Gastrocnemius medialis (tissue), 4 donors: ENCODE data around the gene CAMK2D. TPM values are rescaled to one million over a fixed set of nuclear protein-coding genes. Genes with fewer than 3 reads are reported as not detected.

Experiments
- ATAC-seq, 2 donors: fragments of 150-250 bp; one replicate each; pipeline ENCODE4 v1.9.1; 2016
- DNase-seq, 2 donors: peaks; one replicate each; pipeline ENCODE4 v3.0.0-alpha.2; 2019
- H3K27ac ChIP-seq, 4 donors: fragments of 200-600 bp; sonication (generic); 1 replicate in 1 of 4; 2 replicates in 3 of 4; pipeline ENCODE4 v1.5.1; 2016 to 2018; ENCODE audit warnings: mild to moderate bottlenecking in 2 of 4, moderate library complexity in 1 of 4
- H3K27me3 ChIP-seq, 3 donors: fragments of 200-600 bp; sonication (generic) in 2 of 3; 1 replicate in 1 of 3; 2 replicates in 2 of 3; pipeline versions ENCODE4 v1.5.1 to v1.6.0; 2016 to 2019; ENCODE audit warnings: mild to moderate bottlenecking in 1 of 3, moderate library complexity in 1 of 3
- H3K36me3 ChIP-seq, 2 donors: fragments of 200-600 bp; sonication (generic) in 1 of 2; one replicate each; pipeline ENCODE4 v1.5.1; 2017 to 2018
- H3K4me1 ChIP-seq, 2 donors: fragments of 200-600 bp; sonication (generic) in 1 of 2; one replicate each; pipeline ENCODE4 v1.5.1; 2016 to 2017; ENCODE audit warnings: mild to moderate bottlenecking in 2 of 2
- H3K4me3 ChIP-seq, 4 donors: fragments of 200-600 bp; sonication (generic) in 3 of 4; 1 replicate in 1 of 4; 2 replicates in 3 of 4; pipeline ENCODE4 v1.5.1; 2016 to 2019; ENCODE audit warnings: mild to moderate bottlenecking in 2 of 4
- H3K9me3 ChIP-seq, 3 donors: fragments of 200-600 bp; sonication (generic) in 2 of 3; 1 replicate in 1 of 3; 2 replicates in 2 of 3; pipeline ENCODE4 v1.5.1; 2016 to 2019
- CTCF ChIP-seq, 5 experiments: fragments of 450-650 bp in 3 of 5; fragments of 200-600 bp in 2 of 5; sonication (generic) in 2 of 5; IDR thresholded peaks in 4 of 5; conservative IDR thresholded peaks in 1 of 5; 1 replicate in 4 of 5; 2 replicates in 1 of 5; pipeline ENCODE4 v1.5.1; 2016 to 2019; ENCODE audit warnings: antibody characterized with exemption in 5 of 5, mild to moderate bottlenecking in 3 of 5, moderate library complexity in 3 of 5
- POLR2A ChIP-seq, 2 donors: fragments of 450-650 bp; IDR thresholded peaks; one replicate each; pipeline ENCODE4 v1.6.1; 2017; ENCODE audit warnings: antibody characterized with exemption in 2 of 2, mild to moderate bottlenecking in 2 of 2, moderate library complexity in 2 of 2
- in situ Hi-C, 4 donors: fragments of 200-750 bp; cut with MboI; loops; one replicate each; pipeline versions ENCODE4 v1.15.0 to v1.8.0; 2017; ENCODE audit warnings: low sequenced_read_pairs in 4 of 4
- intact Hi-C: fragments of 100-400 bp; cut with DNase I; formaldehyde crosslinking; loops from one replicate; pipeline ENCODE4 v1.15.1; 2023; ENCODE audit warnings: low total_unique reads
- total RNA-seq, 4 donors: library from RNA; depleted of rRNA; stranded (reverse); fragments of >200 nt; gene quantifications; one replicate each; pipeline versions ENCODE4 v1.1.0 to v1.2.3, GENCODE V29; 2016

The CAMK2D gene
- total RNA-seq, 4 donors from 2014 or later: 73.2 to 149 (median 119) TPM

DNA sequence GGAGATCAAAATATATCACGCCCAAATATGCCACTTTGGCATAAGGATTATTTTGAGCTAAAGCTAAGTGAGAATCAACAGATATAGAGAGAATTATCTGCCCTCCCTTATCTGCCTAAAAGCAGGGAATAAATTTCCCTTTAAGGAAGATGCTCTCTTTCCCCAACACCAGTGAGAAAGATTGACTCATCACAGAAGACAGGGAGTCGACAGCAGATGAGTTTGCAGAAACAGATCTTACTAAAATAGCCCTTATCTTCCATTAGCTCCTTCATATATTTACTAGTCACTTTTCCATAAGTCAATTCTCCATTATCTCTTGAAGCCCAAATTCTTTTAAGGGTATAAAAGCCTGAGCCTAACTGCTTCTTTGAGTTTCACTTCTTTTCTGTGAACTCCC, 156.6 kb downstream of the CAMK2D start:
- TF ChIP-seq POLR2A (IDR thresholded peaks at IDR 0.05) (no peak), CTCF (IDR thresholded peaks at IDR 0.05 in 4 of 5, conservative IDR thresholded peaks at IDR 0.05 in 1 of 5) (no peak)
- Histone ChIP-seq H3K27ac (peak overlapping the region in 3 of 4 donors; percentile 18 to 36 (median 29)), H3K4me1 (peaks cover 6 to 17% of the 10 kb centered on the region in 2 donors), H3K36me3 (peaks cover 0 to 9% of the 10 kb centered on the region in 2 donors), H3K27me3 (no peaks in the 10 kb centered on the region), H3K4me3 (no peak overlapping the region), H3K9me3 (no peaks in the 10 kb centered on the region)
- ATAC-seq (no peak), DNase-seq (no peak)
- in situ Hi-C loops (no loop called here), intact Hi-C loops (no loop called here)

DNA sequence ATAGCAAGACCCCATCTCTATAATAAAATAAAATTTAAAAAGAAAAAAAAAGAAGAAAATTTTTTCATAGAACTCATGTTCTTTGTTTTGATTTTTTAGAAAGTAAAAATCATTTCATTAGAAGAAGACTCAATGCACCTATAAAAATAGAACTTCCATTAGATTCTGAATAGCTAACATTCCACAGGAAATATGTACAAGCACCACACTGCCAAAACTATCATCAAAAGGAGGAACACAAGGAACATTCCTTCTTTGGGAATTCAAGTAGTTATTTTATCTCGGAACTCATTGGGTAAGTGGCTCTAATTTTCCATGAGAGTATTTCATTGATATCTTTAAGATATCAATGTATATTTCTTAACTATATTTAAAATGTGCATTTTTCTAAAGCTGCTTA, 157.6 kb downstream of the CAMK2D start:
- no peaks in the 10 kb centered on the region for H3K9me3 ChIP-seq
- H3K4me1 ChIP-seq: peaks cover 6 to 17% of the 10 kb centered on the region in 2 donors
- no peak for DNase-seq
- TF ChIP-seq CTCF (IDR thresholded peaks at IDR 0.05 in 4 of 5, conservative IDR thresholded peaks at IDR 0.05 in 1 of 5): no peak
- no peak for TF ChIP-seq POLR2A (IDR thresholded peaks at IDR 0.05)
- intact Hi-C loops: no loop called here
- H3K4me3 ChIP-seq: no peak overlapping the region
- no peak for ATAC-seq
- peaks cover 0 to 9% of the 10 kb centered on the region in 2 donors for H3K36me3 ChIP-seq
- in situ Hi-C loops: no loop called here
- H3K27ac ChIP-seq: no peak overlapping the region
- no peaks in the 10 kb centered on the region for H3K27me3 ChIP-seq

GRCh38 chr4:113602646-113603228, 158.8 kb downstream of the CAMK2D start:
- H3K4me1 ChIP-seq: peaks cover 6 to 17% of the 10 kb centered on the region in 2 donors
- intact Hi-C loops: no loop called here
- ATAC-seq: no peak

GRCh38 chr4:113601636-113602035, 159.9 kb downstream of the CAMK2D start:
- in situ Hi-C loops (no loop called here), intact Hi-C loops (no loop called here)
- no peaks in the 10 kb centered on the region for H3K36me3 ChIP-seq
- ATAC-seq (no peak), DNase-seq (no peak)
- no peaks in the 10 kb centered on the region for H3K27me3 ChIP-seq
- no peak overlapping the region for H3K4me3 ChIP-seq
- no peak overlapping the region for H3K27ac ChIP-seq
- H3K4me1 ChIP-seq: peaks cover 6 to 17% of the 10 kb centered on the region in 2 donors
- no peak for TF ChIP-seq POLR2A (IDR thresholded peaks at IDR 0.05)
- no peaks in the 10 kb centered on the region for H3K9me3 ChIP-seq

More at GRCh38 chr4:113602646-113603228, 158.8 kb downstream of the CAMK2D start:
- peaks cover 0 to 9% of the 10 kb centered on the region in 2 donors for H3K36me3 ChIP-seq
- TF ChIP-seq CTCF (IDR thresholded peaks at IDR 0.05 in 4 of 5, conservative IDR thresholded peaks at IDR 0.05 in 1 of 5) (no peak), POLR2A (IDR thresholded peaks at IDR 0.05) (no peak)
- DNase-seq: no peak
- in situ Hi-C loops: no loop called here
- peak overlapping the region in 1 of 4 donors; percentile 28 for H3K27ac ChIP-seq
- H3K4me3 ChIP-seq: no peak overlapping the region
- no peaks in the 10 kb centered on the region for H3K9me3 ChIP-seq
- H3K27me3 ChIP-seq: no peaks in the 10 kb centered on the region

GRCh38 chr4:113596396-113596795, 165.1 kb downstream of the CAMK2D start:
- H3K4me3 ChIP-seq: no peak overlapping the region
- no peaks in the 10 kb centered on the region for H3K27me3 ChIP-seq
- TF ChIP-seq POLR2A (IDR thresholded peaks at IDR 0.05): no peak
- DNase-seq (no peak), ATAC-seq (no peak)
- in situ Hi-C loops: no loop called here
- peaks cover 18 to 21% of the 10 kb centered on the region in 2 donors for H3K4me1 ChIP-seq
- no peak overlapping the region for H3K27ac ChIP-seq
- no peaks in the 10 kb centered on the region for H3K9me3 ChIP-seq
- intact Hi-C loops: no loop called here
- no peaks in the 10 kb centered on the region for H3K36me3 ChIP-seq

GRCh38 chr4:113594231-113594556, 167.3 kb downstream of the CAMK2D start:
- Histone ChIP-seq H3K36me3 (no peaks in the 10 kb centered on the region), H3K4me3 (no peak overlapping the region), H3K4me1 (peaks cover 18 to 21% of the 10 kb centered on the region in 2 donors), H3K27ac (peak overlapping the region in 2 of 4 donors; percentile 40 to 51), H3K9me3 (no peaks in the 10 kb centered on the region), H3K27me3 (no peaks in the 10 kb centered on the region)
- no peak for TF ChIP-seq CTCF (IDR thresholded peaks at IDR 0.05 in 4 of 5, conservative IDR thresholded peaks at IDR 0.05 in 1 of 5)
- TF ChIP-seq POLR2A (IDR thresholded peaks at IDR 0.05): no peak
- ATAC-seq (no peak), DNase-seq (no peak)
- in situ Hi-C loops: no loop called here
- intact Hi-C loops: no loop called here
